Left lobe of liver (tissue), 2 donors: ENCODE data around the gene C1orf105. TPM values are rescaled to one million over a fixed set of nuclear protein-coding genes. Genes with fewer than 3 reads are reported as not detected.
"Not testable (repeated sequence)": the region's sequence is repeated elsewhere in the genome, so short reads cannot be mapped to it uniquely, and the experiment has no call there.

Experiments
- ATAC-seq: fragments of 200-7000 bp; cut with Tn5 transposase; one replicate; pipeline ENCODE4 v1.9.1; 2020; ENCODE audit warnings: mild to moderate bottlenecking, moderate library complexity
- DNase-seq: peaks from one replicate; pipeline ENCODE4 v3.0.0-alpha.2; 2020; ENCODE audit warnings: low spot score
- total RNA-seq: library from RNA; stranded (reverse); gene quantifications from one replicate; pipeline ENCODE4 v1.2.1, GENCODE V29; 2021
- donor health status: DM: no; HTN: no; CAD: no; lungs with moderate emphysema.
- donor health status: DM: no; HTN: yes; CAD: no.

The C1orf105 gene
- total RNA-seq, 1 donor from 2014 or later: not detected

DNA sequence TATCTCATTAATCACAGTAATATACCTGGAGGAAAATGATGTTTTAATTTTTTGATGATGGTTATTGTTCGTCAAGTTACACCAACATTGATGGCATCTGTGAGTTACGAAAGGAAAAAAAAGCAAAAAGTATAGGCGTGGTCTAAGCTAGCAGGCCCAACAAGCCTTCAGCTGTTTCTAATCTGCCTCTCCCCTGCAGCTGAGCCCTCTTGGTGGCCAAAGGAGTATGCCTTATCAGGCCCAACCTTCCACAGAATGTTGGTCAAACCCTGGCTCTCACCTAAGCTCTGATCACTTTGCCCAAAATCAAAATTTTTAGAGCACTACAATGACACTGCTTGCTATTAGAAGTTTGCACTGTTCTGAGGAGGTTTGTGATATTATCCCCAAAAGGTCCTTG is 4.9 kb downstream of the C1orf105 start:
- ATAC-seq: no peak
- DNase-seq: no peak

GRCh38 chr1:172427191-172427590 is 6.7 kb downstream of the C1orf105 start:
- DNase-seq (no peak), ATAC-seq (no peak)

DNA sequence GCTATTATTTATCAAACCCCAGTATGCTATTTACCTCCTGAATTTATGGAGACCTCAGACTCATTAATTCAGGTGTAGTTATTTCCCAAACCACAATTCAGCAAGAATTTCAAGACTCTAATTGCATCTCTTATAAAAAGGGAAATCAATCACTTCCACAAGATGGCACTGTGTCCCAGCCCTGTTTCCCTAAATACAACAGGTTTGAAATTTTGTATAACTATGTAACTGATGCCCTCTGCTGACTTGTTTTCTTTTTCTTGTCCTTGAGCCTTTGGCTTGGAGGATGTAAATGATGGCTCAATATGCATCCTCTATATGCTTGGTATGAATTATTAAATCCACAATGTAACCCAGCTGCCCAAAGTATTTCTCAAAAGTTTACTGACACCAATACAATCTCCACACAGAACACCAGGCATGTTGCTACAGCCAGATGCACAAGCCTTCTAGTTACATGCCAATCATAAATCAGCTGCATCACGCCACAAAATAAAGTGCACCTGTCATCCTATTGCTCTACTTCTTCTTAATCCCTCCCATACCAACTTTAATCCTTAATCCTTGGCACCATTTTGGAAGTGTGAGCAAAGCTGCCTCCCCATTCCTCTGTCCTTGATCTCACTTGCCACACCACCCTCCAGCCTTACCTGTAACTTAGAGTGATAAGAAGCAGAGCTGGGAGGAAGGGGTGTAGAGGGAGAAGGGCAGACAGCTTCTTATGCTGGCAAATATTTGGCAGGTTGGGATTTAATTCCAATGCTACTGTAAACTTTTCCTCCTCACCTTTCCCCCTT is 9.0 kb downstream of the C1orf105 start:
- ATAC-seq: peak; percentile 86
- no peak for DNase-seq

DNA sequence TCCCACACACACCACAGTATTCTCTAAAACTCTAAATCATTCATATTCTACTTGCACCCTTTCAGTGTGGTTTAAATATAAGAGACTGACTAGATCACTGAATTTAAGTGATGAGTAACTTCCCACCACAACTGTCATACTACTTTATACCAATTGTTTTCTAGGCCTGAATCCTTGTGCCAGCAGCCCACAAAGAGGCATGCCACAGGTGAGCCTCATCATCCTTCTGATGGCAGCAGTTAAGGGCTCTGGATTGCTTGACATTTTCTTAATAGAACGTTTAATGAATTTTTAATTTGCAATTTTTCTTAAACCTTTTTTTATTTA is 9.6 kb downstream of the C1orf105 start:
- ATAC-seq: no peak
- no peak for DNase-seq

DNA sequence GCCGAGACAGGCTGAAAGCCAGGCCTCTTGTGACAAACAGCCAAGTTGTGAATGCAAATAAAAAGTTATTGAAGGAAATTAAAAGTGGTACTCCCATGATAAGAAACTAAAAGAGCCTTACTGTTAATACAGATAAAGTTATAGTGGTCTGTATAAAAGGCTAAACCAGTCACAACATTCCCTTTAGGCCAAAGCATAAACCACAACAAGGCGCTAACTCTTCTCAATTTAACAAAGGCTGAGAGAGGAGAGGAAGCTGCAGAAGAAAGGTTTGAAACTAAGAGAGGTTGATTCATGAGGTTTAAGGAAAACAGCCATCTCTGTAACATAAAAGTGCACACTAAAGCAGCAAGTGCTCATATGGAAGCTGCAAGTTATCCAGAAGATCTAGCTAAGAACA is 10.7 kb downstream of the C1orf105 start:
- DNase-seq: no peak
- no peak for ATAC-seq

GRCh38 chr1:172431721-172432192 is 11.3 kb downstream of the C1orf105 start:
- no peak for ATAC-seq
- DNase-seq: no peak

- not testable (repeated sequence) for DNase-seq, ATAC-seq
Measured at GRCh38 chr1:172437183-172437582, 16.7 kb downstream of the C1orf105 start.

DNA sequence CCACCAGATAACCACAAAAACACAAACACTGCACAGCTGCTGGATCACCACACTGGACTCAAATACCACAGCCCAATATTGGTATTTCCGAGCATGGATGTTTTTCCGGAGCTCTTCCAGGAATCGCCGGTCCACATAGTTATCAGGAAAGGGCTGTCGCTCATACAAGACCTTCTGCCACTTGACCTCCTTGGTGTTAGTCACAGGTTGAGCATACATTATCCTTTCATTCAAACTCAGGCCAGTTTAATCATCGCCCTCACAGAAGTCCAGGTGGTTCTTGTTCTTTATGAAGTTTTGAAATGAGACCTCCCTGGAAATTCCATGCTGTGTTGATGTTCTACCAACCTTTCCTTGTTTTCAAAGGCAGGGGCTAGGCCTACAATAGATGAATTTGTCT is 21.9 kb downstream of the C1orf105 start:
- ATAC-seq (no peak), DNase-seq (no peak)

- no peak for DNase-seq
- ATAC-seq: no peak
Measured at GRCh38 chr1:172442843-172443565, 22.5 kb downstream of the C1orf105 start.

- peak; percentile 100 for ATAC-seq
- DNase-seq: peak; percentile 89
Measured at GRCh38 chr1:172443666-172444453, 23.4 kb downstream of the C1orf105 start, which contains the start of gene PIGC. PIGC (minus strand) TSS chr1:172444069; CDS start chr1:172442622, 1,447 bp downstream.

- DNase-seq (no peak), ATAC-seq (no peak)
Measured at GRCh38 chr1:172446547-172446946, 26.1 kb downstream of the C1orf105 start.

DNA sequence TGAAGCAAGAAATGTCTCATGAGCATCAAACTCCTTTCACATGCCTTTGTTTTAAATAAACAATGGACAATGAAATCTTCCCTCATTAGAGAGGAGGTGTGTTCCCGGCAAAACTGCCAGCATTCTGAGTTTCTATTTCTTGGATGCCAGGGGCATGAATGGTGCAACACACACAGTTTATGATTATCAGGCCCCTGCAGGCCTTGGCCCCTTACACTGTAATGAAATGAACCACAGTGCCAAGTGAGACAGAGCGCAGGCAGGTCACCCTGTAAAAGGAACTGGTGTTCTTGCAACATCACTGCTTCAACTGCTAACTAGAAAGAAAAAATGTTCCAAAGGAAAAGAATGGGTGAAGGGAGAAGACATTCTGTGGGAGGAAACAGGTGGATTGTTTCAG is 27.2 kb downstream of the C1orf105 start:
- ATAC-seq (no peak), DNase-seq (no peak)

DNA sequence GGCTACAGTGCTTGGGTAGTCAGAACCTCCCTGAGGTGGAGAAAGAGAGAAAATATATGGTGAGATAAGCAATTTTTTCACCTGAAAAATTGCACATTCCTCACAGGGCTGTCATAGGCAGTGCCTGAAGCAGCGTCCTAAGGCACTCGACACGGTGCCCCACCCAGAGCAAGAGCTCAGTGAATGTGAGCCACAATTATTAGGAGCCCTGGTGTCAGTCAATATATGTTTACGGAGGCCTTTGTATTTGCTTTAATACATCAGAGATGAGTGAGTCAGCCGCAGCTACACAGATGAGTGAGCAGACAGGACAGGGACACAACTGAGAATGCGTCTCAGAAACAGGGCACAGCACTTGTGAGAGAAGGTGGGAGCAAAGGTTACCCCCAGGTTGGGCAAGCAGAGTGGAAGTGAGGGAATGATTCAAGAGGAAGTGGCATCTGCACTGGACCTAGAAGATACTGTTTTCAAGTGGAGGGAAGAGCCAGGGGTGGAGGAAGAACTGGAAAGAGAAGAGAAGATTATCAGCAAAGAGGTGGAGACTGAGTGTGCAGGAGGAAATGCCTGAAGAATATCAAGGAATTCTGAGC is 28.6 kb downstream of the C1orf105 start:
- ATAC-seq: no peak
- no peak for DNase-seq

DNA sequence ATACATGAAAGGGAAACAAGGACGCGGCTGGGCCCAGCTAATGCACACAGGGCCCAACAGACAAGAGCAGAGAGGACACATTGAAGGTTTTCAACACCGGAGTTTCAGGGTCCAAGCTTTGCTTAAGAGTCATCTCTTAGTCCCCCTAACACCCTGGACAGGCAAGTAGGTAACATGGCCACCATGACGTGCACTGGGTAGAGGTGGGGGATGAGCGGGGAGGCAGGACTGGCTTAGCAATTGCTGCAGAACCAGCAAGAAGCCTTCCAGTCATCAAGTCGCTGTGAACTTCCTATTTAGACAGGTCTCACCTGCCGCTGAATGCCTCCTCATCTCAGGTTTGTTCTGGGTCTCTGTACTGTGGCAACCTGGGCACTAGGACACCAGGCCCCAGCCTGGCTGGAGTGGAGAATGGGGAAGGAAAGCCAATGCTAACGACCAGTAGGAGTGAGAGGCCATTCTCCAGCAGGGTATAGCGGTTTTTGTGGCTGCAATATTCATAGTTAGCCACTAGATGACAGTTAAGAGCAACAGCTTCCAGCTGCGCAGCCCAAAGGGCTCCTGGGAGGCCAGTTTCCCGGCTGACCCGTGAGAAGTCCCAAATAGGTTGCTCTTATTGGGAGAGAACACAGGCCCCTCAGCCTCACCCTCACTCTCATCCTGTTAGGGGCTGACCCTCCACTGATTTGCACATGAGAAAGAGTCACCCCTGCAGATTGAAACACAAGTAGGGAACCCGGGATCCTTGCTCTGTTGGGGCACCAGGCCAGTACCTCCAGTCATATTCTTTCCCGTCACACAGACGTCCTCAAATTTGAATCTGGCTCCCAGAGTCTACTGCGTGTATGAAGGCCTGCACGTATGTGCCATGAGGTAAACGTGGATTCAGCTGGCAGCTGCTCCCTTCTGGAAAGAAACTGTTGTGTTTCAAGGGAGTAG is 29.4 kb downstream of the C1orf105 start:
- ATAC-seq (peak; percentile 91), DNase-seq (peak; percentile 67)

DNA sequence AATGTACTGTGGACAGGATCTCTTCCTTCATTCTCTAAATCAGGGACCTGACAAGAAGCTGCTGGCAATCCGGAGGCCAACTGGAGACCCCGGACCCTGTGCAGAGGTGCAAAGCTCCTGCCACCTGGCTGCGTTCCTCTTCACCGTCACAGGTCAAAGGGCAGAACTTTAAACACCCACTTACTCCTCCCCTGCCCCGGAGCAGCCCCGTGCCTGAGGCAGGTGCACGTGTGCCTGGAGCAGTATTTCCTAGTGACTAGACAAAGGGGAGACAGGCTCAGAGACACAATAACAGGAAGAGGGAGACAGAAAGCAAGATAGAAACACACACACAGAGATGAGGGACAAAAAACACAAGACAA is 30.0 kb downstream of the C1orf105 start:
- ATAC-seq: peak; percentile 82
- DNase-seq: peak; percentile 78

DNA sequence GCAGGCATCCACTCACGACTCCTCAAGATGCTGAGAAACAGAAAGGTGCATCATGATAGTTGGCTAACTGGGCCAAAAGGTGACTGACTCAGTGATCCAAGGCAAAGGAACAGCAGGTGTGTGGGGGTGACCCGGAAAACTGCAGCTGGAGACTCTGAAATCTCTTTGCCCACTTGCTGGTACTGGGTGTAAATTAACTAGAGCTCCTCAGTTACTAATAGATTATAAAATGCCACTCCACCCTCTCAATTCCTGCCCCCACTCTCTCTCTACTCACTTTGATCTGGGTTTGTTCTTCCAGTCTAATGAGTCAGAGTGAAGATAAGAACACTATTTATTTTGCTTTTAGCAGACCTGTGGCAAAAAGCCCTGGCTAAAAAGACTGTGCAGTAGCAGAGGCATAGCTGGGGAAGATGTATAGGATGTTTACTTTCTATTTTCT is 30.5 kb downstream of the C1orf105 start:
- ATAC-seq (peak; percentile 42), DNase-seq (no peak)

- DNase-seq: no peak
- no peak for ATAC-seq
Measured at GRCh38 chr1:172452536-172453152, 32.2 kb downstream of the C1orf105 start.

DNA sequence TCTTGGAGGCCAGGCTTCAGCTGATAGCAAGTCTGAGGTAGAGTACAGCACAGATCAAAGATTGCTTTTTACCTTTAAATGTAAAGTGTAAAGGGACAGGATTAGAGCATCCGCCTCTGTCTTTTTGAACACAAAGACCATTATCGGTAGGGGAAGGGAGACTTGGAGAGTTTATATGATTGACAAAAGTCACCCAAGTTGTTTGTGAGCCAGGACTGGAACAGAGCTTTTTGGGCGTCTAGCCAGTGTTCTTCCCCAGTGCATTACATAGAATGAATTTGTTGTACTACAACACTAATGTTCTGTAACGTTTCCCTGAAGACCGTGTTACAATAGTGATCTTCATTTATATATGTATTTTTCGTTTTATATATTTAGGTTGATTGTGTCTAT is 32.7 kb downstream of the C1orf105 start:
- DNase-seq (no peak), ATAC-seq (no peak)

- ATAC-seq: no peak
Measured at GRCh38 chr1:172453607-172454006, 33.1 kb downstream of the C1orf105 start.

More at GRCh38 chr1:172453607-172454006, 33.1 kb downstream of the C1orf105 start:
- no peak for DNase-seq
